OCI-LY1 (cell line): Measurements from ENCODE around the gene FAM89B.

Experiments
- EZH2 ChIP-seq: fragments of 200-600 bp; sonication (generic), shearing (Covaris generic); IDR thresholded peaks from 2 replicates; pipeline ENCODE4 v1.8.0; 2017; ENCODE audit warnings: borderline replicate concordance, mixed run types, mild to moderate bottlenecking, antibody characterized with exemption, low read length, moderate library complexity, mixed read lengths
- TF ChIP-seq, protein P1 (sequence below): fragments of 200-600 bp; sonication (generic), shearing (Covaris generic); IDR thresholded peaks from 2 replicates; pipeline ENCODE4 v1.5.1; 2017; ENCODE audit warnings: mild to moderate bottlenecking, antibody characterized with exemption, low read length, moderate library complexity, mixed read lengths

DNA sequence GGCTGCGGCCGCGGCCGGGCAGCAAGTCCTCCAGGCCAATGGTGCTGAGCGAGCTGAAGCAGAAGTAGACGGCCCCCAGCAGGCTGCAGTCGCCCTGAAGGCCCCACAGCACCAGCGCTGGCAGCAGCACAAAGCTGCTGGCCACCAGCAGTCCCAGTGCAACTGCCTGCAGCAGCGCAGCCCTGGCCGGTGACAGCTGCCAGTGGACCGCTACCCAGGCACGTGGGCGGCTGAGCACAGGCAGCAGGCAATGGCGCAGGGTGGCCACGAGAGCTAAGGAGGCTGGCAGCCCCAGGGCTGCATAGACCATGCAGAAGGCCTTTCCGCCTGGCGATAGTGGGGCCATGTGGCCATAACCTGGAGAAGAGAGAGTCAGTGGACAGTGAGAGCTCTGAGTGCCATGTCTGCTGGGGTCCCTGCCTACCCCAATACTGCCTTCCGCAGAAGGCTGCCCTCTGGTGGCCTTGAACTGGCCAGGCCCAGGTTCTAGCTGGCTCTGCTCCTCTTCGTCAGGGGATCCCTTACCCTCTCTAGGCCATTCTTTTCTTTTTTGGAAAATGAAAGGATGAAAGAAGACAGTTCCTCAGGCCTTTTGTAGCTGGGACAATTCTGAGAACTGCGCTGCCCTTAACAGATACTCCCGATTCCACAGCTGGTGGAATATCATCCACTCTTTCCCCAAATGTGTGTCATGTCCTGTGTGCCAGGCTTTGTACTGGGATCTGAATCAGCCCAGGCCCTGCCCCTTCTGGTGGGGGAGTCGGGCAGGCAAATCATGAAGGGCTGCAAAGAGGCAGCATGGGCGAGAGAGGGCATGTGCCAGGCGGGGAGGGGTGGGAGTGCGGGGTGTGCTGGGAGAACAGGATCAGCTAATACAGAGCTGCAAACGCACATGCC is 21.4 kb downstream of the FAM89B start:
- TF ChIP-seq EZH2, result no peak
- TF ChIP-seq, protein P1, sequence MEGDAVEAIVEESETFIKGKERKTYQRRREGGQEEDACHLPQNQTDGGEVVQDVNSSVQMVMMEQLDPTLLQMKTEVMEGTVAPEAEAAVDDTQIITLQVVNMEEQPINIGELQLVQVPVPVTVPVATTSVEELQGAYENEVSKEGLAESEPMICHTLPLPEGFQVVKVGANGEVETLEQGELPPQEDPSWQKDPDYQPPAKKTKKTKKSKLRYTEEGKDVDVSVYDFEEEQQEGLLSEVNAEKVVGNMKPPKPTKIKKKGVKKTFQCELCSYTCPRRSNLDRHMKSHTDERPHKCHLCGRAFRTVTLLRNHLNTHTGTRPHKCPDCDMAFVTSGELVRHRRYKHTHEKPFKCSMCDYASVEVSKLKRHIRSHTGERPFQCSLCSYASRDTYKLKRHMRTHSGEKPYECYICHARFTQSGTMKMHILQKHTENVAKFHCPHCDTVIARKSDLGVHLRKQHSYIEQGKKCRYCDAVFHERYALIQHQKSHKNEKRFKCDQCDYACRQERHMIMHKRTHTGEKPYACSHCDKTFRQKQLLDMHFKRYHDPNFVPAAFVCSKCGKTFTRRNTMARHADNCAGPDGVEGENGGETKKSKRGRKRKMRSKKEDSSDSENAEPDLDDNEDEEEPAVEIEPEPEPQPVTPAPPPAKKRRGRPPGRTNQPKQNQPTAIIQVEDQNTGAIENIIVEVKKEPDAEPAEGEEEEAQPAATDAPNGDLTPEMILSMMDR, result peak; percentile 63
